GM18873 (cell line): ENCODE data around the gene GPR132.
"Not testable (repeated sequence)": the region's sequence is repeated elsewhere in the genome, so short reads cannot be mapped to it uniquely, and the experiment has no call there.

Source experiments
- ATAC-seq: cut with Tn5 transposase; IDR thresholded peaks from one replicate; pipeline ENCODE4 v1.9.1; 2021; ENCODE audit warnings: mild to moderate bottlenecking, moderate library complexity, moderate number of reproducible peaks; ENCODE audit not compliant: unreplicated experiment, low FRiP score

Gene GPR132, protein sequence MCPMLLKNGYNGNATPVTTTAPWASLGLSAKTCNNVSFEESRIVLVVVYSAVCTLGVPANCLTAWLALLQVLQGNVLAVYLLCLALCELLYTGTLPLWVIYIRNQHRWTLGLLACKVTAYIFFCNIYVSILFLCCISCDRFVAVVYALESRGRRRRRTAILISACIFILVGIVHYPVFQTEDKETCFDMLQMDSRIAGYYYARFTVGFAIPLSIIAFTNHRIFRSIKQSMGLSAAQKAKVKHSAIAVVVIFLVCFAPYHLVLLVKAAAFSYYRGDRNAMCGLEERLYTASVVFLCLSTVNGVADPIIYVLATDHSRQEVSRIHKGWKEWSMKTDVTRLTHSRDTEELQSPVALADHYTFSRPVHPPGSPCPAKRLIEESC

DNA sequence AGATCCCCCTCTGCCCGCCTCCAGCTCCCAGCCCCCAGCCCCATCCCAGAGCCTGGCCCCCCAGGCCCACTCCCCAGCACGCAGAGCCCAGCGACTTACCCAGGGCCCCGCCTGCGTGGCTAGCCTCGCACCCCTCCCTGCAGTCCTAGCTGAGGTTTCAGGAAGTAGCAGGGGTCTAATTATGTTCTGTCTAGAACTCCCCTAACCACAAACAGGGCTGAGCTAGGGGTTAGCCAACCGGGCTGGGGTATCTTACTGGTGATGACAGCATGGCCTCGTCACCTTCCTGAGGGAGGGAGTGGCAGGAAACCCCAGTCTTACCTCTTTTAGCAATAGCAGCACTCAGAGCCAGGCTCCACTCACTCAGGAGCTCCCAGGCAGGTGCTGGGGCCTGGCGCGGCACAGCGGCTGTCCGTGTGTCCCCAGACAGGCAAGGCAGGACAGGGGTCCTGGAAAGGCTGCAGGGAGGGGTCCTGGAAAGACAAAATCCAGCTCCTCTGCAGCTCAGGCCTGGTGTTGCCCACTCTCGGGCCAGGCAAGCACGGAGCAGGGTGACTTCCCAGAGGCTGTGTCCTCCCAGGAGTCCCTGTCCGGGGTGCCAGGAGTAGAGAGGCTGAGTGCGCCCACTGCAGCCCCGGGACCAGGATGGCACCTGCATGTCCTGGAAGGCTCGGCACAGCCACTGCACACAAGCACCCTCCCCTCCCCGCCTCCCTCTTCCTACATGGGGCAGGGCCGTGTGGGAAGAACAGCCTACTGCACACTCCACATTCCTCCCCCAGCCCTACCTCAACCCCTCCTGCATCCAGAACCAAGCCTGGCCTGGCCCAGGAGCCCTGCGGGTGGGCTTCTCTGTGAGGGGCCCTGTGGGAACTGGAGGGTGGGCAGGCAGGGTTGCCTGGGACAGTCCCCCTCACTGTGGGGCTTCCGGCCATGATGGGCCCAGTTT lies at the start of gene GPR132:
Gene GPR132 (minus strand): TSS at position 151 of the 949 bp plus-strand sequence. CDS start 10,010 bp downstream, outside the sequence.
- peak; percentile 52 for ATAC-seq

DNA sequence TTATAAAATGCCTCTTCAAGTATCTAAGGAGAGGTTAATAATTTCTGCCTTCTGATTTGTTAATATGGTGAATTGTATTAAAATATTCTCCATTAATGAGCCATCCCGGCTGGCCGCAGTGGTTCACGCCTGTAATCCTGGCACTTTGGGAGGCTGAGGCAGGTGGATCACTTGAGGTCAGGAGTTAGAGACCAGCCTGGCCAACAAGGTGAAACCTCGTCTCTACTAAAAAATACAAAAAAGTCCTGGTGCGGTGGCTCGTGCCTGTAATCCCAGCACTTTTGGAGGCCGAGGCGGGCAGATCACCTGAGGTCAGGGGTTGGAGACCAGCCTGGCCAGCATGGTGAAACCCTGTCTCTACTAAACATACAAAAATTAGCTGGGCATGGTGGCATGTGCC lies 44.0 kb upstream of the GPR132 start:
- not testable (repeated sequence) for ATAC-seq

DNA sequence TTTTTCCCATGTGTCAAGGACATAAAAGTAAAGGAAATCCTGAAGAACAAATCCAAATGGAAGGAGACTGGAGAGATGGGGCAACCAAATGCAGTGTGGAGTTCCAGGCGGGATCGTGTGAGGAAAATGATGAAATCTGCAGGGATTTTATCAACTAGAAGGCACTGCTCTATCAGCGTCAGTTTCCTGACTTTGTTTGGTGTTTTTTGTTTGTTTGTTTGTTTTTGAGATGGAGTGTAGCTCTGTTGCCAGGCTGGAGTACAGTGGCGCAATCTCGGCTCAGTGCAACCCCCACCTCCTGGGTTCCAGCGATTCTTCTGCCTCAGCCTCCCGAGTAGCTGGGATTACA lies 43.3 kb upstream of the GPR132 start:
- no peak for ATAC-seq

DNA sequence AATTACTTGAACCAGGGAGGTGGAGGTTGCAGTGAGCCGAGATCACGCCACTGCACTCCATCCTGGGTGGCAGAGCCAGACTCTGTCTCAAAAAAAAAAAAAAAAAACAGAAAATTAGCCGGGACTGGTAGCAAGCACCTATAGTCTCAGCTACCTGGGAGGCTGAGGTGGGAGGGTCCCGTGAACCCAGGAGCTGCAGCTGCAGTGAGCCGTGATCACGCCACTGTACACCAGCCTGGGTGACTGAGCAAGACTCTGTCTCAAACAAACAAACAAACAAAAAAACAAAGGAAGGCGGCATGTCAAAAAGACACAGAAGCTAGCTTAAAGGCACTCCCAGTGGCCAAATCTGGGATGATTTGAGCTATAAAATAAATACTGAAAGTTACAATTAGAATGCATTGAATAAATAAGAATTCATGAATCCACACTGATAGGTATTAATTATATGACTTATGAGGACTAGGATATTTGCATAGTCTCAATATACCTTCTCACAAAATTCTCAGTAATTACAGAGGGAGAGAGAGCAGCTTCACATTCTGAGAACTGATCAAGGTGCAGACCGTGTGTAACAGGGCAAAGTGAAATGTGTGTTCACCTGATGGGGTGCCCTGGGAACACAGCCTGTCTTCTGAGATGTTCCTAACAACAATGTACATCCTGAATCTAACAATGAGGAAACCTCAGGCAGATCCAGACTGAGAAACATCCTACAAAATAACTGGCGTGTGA lies 42.7 kb upstream of the GPR132 start:
- ATAC-seq = no peak

DNA sequence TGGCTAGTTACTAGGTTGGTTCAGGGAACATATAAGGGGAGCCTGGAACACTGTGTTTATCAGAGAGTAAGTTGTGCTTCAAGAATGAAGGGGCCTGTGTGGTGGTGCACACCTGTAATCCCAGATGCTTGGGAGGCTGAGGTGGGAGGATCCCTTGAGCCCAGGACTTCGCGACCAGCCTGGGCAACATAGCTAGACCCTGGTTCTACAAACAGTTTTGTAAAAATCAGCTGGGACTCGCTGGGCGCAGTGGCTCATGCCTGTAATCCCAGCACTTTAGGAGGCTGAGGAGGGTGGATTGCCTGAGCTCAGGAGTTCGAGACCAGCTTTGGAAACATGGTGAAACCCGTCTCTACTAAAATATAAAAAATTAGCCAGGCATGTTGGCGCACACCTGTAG lies 42.1 kb upstream of the GPR132 start:
- no peak for ATAC-seq

DNA sequence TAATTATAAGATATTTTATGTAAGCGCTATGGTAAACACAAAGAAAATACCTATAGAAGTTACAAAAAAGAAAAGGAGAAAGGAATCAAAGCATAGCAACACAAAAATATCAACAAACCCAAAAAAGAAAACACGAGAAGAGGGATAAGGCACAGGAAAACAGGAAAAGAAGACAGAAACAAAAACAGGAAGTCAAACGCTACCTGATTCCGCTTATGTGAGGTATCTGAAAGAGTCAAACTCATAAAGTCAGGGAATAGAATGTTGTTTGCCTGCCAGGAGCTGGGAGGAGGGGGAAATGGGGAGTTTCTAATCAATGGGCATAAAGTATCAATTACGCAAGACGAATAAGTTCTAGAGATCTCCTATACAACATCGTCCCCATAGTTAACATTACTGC lies 39.9 kb upstream of the GPR132 start:
- no peak for ATAC-seq

DNA sequence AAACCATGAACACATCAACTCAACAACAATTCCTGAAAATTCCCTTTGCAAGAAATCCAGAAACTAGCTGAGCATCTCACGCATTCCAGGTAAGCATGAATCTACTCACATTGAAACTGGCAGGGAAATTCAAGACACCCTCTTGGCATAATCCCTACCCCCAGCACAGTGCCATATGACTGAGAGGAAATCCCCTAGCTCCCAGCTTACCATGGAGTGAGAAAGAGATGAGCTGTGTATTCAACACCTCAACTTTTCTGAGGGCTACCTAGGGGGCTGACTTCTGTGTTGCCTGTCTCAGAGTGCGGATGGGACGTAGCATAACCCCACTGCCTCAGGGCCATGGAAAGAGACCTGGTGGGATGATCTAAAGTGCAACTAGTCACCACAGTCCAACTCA lies 37.7 kb upstream of the GPR132 start:
- ATAC-seq = no peak

DNA sequence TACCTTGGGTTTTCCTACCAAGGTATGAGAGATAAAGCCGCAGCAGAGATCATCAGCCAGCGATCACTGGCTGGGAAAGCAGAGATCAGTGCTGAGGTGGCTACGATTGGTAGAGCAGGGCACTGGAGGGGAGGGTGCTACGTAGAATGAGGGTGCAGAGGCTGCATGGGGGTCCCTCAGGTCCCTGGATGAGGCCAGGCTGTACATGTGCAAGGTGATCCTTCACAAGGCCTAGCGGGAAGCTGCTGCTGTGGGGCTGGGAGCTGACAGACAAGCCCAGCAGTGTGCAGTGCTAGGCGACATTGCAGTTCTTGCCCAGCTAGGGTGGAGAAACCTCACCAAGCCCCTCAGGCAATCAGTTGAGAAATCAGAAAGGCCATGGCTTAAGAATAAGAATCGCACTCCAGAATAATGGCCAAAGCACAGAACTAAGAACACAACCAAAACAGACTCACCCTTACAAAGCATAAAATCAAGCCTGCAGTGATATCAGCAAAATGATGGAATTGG lies 37.2 kb upstream of the GPR132 start:
- ATAC-seq = no peak

DNA sequence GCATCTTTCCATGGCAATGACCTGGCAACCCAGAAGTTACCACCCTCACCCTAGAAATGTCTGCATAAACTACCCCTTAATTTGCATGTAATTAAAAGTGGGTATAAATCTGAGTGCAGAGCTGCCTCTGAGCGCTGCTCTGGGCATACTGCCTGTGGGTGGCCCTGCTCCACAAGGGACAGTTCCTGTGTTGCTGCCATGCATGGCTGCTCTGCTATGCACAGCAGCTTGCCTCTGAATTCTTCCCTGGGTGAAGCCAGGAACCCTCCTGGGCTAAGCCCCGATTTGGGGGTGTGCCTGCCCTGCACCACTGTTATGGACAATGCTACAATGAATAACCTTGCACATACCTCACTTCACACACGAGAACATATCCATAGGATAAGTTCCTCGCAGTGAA lies 35.7 kb upstream of the GPR132 start:
- no peak for ATAC-seq

DNA sequence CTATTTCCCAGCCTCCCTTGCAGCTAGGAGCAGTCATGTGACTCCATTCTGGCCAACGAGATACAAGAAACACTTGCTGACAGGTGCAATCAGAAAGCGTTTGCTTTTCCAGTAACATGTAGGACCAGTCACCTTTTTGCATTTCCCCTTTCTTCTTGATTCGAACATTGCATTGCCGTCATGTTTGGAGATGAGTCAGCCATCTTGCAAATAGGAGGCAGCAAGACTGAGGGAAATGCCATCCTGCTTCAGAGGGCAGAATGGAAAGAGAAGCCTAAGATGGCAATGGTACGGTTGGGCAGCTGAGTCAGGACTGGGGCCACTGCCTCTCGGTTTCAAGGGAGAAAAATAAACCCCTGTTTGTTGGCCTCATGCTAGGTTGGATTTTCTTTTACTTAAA lies 34.5 kb upstream of the GPR132 start:
- ATAC-seq = no peak

DNA sequence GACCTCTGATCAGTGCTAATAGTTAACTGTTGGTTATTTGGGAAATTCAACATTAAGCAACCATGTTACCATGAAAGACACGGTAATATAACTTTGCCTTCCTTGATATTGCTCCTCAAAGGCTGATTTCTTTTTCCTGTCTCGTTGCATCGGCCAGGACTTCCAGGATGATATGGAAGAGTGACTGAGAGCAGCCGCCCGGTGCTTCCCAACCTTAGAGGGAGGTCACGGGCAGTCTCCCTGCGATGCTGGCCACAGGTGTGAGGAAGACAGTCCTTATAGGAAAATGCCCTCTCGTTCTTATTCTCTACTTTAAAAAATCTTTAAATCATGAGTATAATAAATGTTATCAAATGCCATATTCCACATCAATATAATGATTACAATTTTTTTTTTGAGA lies 33.1 kb upstream of the GPR132 start:
- ATAC-seq = no peak

DNA sequence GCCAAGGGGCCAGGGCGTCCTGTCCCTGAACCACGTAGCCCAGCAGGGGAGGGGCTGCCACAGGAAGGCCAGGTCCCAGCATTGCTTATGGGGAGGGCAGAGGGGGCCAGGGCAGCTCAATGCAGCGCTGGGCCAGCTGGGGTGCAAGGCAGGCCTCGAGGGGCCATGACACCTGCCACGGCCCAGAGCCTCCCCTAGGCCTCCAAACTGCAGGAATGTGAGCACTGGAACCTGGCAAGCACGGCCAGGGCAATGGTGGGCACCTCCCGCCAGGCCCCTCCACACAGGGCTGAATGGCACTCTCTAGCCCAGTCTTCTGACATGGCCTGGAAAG lies 32.5 kb upstream of the GPR132 start:
- no peak for ATAC-seq

DNA sequence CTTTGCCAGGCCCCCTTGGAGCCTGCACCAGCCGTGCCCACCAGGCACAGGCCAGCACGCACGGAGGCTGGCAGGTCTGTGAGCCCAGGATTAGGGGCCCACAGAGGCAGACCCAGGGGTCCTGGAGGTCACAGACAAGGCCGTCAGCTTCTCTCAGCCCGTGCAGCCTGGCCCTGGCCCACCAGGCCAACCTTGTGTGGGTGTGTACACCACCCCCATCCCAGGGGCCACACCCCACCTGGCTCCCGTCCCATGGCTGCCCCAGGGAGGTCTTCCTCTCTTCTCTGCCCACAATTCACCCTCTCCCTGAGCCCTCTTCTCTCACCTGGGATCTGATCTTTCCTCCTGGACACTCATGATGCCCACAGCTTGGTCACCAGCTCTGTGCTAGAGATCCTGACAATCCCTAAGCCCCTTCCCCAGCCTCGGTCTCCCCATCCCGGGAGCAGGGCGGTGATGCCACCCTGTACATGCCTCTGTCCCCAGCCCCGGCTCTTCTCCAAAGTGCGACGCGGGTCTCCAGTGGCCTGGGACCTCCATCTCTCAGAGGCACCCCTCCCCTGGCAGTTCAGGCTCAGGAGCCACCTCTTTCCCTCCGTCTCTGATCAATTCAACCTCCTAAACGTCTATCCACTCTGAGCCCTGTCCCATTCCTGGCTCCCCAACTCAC lies 31.1 kb upstream of the GPR132 start:
- no peak for ATAC-seq

DNA sequence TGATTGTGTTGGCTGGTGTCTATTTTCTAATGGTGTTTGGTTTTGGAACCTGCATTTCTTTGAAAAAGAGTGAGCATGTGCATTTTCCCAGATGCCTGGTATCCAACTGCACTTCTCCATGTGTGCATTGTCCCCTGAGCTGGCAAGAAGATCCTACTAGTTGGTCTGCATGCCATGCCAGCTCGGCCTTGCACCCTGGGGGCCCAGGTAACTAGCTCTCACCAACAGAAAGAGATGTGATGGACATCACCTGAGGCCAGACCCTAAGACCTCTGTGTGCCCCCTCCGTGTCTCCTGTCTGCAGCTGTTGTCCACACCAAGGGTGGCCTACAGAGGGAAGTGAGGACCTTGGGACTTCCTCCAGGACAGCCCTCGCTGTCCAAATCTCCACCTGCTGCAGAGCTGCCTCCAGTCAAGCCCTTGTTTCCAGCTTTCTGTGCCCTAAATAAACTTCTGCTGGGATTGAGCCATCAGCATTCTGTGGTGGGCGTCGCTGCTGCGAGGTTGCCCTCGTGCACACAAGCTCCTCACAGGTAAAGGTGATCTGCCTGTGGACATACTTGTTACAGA lies 30.1 kb upstream of the GPR132 start:
- ATAC-seq = no peak

DNA sequence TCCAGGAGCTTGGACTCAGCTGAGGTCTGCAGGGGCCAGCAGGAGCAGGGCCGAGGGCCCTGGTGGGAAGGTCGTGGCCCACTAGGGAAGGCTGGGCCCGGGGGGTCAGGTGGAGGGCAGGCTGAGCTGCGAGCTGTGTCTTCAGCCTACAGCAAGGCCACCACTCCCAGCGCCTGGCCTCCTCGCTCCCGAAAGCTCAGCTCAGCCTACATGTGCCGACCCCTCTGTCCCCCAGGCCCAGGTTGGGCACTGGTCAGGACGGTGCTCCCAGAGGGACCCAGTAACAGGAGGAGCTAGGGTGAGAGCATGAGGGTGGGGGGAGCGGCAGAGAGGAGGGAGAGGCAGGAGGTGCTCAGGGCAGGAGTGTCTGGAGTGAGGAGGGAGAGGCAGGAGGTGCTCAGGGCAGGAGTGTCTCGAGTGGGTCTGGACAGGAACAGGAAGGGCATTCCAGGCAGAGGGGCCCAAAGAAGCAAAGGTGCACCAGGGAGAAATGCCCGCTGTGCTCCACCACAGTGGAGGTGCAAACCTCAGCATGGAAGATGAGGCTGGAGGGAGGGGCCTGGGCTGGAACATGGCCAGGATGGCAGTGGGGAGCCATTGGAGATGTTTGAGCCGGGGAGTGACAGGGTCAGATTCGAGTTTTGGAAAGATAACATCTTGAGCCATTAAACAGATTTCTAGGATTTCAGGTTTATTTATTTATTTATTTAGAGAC lies 29.1 kb upstream of the GPR132 start:
- no peak for ATAC-seq

DNA sequence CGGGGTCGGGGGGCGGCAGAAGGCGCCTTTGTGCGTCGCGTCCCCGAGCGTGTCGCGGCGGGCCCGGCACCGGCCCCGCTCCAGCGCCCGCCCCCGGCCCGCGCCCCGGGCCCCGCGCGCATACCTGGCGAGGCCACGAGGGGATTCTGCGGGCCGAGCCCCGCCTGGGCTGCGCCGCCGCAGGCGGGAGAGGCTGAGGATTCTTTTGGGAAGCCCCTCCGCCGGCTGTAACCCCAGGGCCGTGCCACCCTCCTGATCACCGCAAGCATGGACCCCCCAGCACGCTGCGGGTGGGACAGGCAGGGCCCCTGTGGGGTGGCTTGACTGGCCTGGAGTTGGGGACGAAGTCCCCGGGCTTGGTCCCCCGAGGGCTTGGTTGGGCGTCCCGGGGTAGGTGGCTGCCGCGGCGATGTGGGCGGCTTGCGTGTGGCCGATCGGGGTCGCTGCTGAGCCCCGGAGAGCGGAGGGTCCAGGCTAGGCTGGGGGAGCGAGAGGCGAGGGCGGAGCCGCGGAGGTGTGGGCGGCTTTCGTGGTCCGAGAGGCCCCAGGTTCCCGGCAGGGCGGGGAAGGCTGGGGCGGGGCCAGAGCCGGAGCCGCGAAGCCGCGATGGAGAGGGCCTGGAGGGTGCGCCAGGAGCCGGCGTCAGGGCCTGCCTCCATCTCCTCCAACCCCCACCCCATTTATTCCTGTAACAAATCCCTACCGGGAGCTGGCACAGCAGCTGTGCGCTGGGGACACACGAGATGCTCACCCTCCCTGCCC lies 28.4 kb upstream of the GPR132 start:
- no peak for ATAC-seq

DNA sequence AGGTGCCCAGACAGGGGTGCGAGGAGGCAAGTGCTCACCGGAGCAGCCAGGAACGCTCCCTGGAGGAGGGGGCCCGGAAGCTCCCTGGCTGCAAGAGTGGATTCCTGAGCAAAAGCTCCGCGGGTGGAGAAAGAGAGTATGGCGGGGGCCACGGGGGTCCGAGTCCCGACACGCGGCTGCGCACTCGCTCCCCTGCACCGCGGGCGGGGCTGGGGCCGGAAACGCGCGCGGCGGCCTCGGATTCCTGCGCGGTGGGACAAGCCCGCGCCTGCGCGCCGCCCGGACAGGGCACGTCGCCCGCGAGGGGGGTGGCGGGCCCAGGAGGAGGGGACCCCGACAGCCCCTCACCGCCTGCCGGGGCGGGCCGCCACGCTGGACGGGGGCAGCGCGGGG lies 27.8 kb upstream of the GPR132 start:
- ATAC-seq = no peak

DNA sequence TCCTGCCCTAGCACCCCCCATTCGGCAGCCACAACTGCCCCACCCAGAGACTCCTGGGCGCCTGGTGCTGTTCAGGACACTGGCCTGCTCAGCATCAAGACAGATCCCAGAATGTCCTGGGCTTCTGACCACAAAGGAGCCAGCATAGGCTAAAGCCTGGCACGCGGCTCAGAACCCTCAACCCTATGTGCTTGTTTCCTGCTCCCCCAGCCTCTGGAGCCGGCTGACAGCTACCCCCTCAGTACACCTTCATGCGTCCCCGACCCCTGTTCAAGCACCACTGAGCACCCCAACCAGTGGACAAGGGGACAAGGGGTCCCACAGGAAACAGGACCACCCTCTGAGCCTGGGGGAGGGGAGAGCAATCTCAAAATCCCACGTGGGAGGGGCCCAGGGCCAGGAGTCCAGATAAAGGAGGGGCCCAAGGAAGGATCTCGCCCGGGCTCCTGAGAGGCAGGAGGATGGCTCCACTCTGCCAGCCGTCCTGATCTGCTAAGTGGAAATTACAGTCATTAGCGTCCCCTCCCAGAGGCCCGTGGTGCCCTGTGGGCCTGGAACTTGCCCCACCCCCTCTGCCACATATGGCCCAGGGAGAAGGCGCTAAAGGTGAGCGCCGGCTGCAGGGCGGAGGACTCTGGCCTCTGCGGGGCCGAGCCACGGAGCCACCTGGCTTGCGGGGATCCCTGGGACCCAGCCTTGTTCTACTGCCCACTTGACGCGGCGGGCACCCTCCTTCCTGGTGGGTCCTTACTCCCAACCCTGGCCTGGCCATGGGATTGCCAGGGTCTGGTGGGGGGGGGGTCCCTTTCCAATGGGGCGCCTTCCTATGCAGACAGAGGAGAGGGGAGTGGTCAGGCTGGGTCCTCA lies 27.2 kb upstream of the GPR132 start:
- no peak for ATAC-seq
